ENCODE data around the gene GPRASP2. TPM values are rescaled to one million over a fixed set of nuclear protein-coding genes. Genes with fewer than 3 reads are reported as not detected.
A peak's percentile ranks its signal among the peaks of the same experiment; 100 is the strongest.

The GPRASP2 gene
- total RNA-seq, 1 donor from 2014 or later: 10.6 TPM

GRCh38 chrX:102694749-102695148, 17.5 kb upstream of the GPRASP2 start:
- H3K4me3 ChIP-seq (ENCODE audit: low read depth, low read length): no peak overlapping the region
- H3K27me3 ChIP-seq (ENCODE audit: control insufficient read depth, insufficient read depth, low read length): no peaks in the 10 kb centered on the region
- DNase-seq (ENCODE audit: low read depth): no peak
- TF ChIP-seq CTCF (IDR thresholded peaks at IDR 0.05; ENCODE audit: insufficient read depth, low read length, poor library complexity, severe bottlenecking): no peak
- H3K36me3 ChIP-seq (ENCODE audit: control insufficient read depth, insufficient read depth, low read length): no peaks in the 10 kb centered on the region

GRCh38 chrX:102696306-102696705, 15.9 kb upstream of the GPRASP2 start:
- TF ChIP-seq CTCF (IDR thresholded peaks at IDR 0.05; ENCODE audit: insufficient read depth, low read length, poor library complexity, severe bottlenecking): no peak
- Histone ChIP-seq H3K27me3 (ENCODE audit: control insufficient read depth, insufficient read depth, low read length) (no peaks in the 10 kb centered on the region), H3K36me3 (ENCODE audit: control insufficient read depth, insufficient read depth, low read length) (no peaks in the 10 kb centered on the region), H3K4me3 (ENCODE audit: low read depth, low read length) (no peak overlapping the region)
- DNase-seq (ENCODE audit: low read depth): no peak

- no peaks in the 10 kb centered on the region for H3K36me3 ChIP-seq (ENCODE audit: control insufficient read depth, insufficient read depth, low read length)
- DNase-seq (ENCODE audit: low read depth): no peak
- no peaks in the 10 kb centered on the region for H3K27me3 ChIP-seq (ENCODE audit: control insufficient read depth, insufficient read depth, low read length)
- no peak overlapping the region for H3K4me3 ChIP-seq (ENCODE audit: low read depth, low read length)
- no peak for TF ChIP-seq CTCF (IDR thresholded peaks at IDR 0.05; ENCODE audit: insufficient read depth, low read length, poor library complexity, severe bottlenecking)
Measured at GRCh38 chrX:102697494-102697893, 14.8 kb upstream of the GPRASP2 start.

- no peak for TF ChIP-seq CTCF (IDR thresholded peaks at IDR 0.05; ENCODE audit: insufficient read depth, low read length, poor library complexity, severe bottlenecking)
- H3K36me3 ChIP-seq (ENCODE audit: control insufficient read depth, insufficient read depth, low read length): no peaks in the 10 kb centered on the region
Measured at GRCh38 chrX:102708900-102709299, 3.3 kb upstream of the GPRASP2 start.

GRCh38 chrX:102711872-102712215, 404 bp upstream of the GPRASP2 start:
- H3K27me3 ChIP-seq (ENCODE audit: control insufficient read depth, insufficient read depth, low read length): peaks cover 3% of the 10 kb centered on the region
- TF ChIP-seq CTCF (IDR thresholded peaks at IDR 0.05; ENCODE audit: insufficient read depth, low read length, poor library complexity, severe bottlenecking): no peak
- H3K4me3 ChIP-seq (ENCODE audit: low read depth, low read length): peak overlapping the region; percentile 64
- no peaks in the 10 kb centered on the region for H3K36me3 ChIP-seq (ENCODE audit: control insufficient read depth, insufficient read depth, low read length)
- no peak for DNase-seq (ENCODE audit: low read depth)

More at GRCh38 chrX:102708900-102709299, 3.3 kb upstream of the GPRASP2 start:
- peaks cover 3% of the 10 kb centered on the region for H3K27me3 ChIP-seq (ENCODE audit: control insufficient read depth, insufficient read depth, low read length)
- H3K4me3 ChIP-seq (ENCODE audit: low read depth, low read length): no peak overlapping the region
- no peak for DNase-seq (ENCODE audit: low read depth)

- no peak for DNase-seq (ENCODE audit: low read depth)
- TF ChIP-seq CTCF (IDR thresholded peaks at IDR 0.05; ENCODE audit: insufficient read depth, low read length, poor library complexity, severe bottlenecking): peak; percentile 64
- Histone ChIP-seq H3K27me3 (ENCODE audit: control insufficient read depth, insufficient read depth, low read length) (peaks cover 3% of the 10 kb centered on the region), H3K36me3 (ENCODE audit: control insufficient read depth, insufficient read depth, low read length) (no peaks in the 10 kb centered on the region), H3K4me3 (ENCODE audit: low read depth, low read length) (peak overlapping the region; percentile 64)
Measured at GRCh38 chrX:102712981-102713625, 855 bp downstream of the GPRASP2 start.
